Stimulated activated CD4-positive, alpha-beta T cell treated with anti-CD3 and anti-CD28 coated beads, Interleukin-1b, Interleukin-23, amount 100 ng/mL, for 24 hours (primary cell): ENCODE results near the gene DNAH9.

Experiments used
- DNase-seq, 4 experiments: peaks; one replicate each; pipeline ENCODE4 v3.0.0-alpha.2; 2020; ENCODE audit warnings: low read depth in 4 of 4, low spot score in 1 of 4

Gene DNAH9

DNA sequence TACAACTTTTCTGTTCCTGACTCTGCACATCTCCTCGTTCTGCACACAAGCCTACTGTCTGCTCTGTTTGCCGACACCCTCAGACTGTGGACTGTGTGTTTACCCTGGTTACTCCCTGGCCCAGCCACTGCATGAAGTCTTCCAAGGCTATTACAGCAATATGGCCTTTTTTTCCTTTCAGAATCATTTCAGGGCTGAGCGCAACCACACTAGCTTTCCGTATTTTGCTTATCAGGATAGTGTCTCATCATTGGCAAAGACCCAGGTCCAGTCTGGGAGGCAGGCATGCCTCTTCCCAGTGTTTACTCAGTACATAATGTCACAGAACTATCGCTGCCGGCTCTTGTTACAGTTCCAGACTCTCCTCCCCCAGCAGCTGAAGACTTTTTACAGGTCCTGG, 10.1 kb downstream of the DNAH9 start:
- DNase-seq = no peak

DNA sequence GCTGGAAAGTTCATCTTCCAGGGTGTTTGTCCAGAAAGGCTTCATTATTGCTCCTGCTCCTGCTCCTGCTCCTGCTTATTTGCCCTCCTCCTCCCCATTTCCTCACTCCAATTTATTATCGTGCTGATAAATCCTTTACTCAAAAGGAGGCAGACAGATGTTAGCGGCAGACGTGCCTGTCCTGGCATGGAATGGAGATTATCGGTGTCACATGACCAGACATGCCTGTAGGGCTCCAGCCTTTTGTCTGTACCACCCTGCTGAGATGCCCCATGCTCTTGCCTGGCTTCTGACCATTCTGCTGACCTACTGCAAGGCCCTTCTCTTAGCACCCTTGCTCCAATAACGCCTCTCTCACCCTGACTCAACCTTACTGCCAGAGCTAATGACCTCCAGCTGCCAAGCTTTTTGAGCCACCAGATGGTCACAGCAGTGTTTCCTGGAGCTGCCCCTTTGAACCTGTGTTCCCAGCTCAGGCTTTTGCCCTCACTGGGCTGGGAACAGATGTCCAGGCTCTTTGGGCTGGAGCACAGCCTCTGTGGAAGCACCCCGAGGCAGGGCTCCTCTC, 12.8 kb downstream of the DNAH9 start:
- DNase-seq = no peak

DNA sequence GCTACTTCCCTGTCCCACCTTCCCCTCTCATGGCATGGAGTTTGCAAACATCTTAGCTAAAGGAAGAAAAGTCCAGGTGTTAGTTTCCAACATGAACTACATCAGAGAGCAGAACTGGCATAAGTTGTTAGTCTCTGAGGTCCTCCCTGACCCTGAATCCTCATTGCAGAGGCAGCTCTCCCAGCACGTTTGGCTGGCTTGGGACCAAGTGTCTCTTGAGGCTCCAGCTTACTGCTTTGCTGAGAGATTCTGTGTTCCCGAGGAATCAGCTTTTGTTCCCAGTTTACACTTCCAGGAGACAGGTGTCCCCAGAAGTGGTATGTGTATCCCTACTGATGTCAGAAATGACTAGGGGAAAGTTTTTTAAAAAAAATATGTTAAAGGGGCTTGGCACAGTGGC, 14.7 kb downstream of the DNAH9 start:
- no peak for DNase-seq

DNA sequence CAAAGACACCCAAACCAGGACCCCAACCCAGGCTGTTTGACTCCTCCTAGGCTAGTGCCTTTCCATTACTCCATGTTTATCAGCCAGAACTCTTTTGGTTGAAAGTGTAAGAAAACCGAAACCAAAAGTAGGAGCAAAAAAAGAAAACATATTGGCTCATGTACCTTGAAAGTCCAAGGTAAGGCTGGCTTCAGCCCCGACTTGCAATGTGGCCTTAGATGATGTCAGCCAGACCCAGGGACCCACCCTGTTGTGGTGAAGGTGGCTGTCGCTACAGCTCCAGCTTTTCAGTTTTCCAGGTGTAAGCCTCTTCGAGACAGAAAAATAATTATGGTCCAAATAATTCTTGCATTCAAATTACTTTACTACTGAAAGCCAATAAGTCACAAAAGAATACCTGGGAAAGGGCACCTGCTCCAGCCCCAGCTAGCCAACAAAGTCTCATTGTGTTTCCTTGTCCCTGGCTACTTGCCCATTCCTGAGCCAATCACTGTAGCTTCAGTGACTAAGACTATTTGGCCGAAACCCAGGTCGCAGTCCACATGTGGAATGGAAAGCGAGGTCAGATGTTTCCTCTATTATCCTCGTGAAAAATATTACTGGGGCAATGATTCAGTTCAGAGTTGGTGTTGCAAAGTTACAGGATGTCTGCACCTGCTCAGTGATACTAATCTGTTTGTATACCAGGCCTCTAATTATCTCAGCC, 20.7 kb downstream of the DNAH9 start:
- DNase-seq = no peak

DNA sequence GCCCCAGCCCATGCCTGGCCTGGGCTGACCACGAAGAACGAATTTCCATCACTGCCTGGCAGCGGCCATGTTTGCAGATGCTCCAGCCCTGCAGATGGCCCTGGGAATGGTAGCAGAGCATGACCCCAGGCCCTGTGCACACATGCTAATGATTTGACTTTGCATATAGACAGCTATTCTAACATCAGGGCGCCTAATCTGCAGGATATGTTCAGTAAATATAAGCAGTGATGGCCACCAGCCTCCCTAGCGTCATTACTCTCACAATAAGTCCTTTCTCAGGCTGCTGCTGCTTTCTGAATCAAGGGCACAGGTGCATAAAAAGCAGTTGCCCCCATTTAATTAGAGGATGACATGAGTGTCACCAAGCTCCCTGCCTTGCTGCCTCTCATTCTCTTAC, 24.2 kb downstream of the DNAH9 start:
- DNase-seq = no peak

DNA sequence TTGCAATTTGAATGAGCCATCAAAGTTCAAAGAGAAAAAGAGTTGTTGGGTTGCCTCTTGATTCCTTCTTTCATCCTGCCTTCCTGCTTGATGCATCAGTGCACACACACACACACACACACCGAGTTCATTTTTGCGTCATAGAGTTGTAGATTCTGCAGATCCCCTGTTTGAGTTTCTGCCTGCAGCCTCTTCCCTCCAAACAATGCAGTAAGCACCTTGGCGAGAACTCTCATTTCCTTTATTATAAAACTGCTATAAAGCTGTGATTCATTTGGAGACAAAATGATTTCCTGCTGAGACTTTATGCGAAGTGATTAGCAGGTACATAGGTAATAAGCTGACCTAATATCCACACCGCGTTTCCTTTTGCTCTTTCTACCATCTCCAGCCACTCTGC, 26.7 kb downstream of the DNAH9 start:
- DNase-seq = no peak

DNA sequence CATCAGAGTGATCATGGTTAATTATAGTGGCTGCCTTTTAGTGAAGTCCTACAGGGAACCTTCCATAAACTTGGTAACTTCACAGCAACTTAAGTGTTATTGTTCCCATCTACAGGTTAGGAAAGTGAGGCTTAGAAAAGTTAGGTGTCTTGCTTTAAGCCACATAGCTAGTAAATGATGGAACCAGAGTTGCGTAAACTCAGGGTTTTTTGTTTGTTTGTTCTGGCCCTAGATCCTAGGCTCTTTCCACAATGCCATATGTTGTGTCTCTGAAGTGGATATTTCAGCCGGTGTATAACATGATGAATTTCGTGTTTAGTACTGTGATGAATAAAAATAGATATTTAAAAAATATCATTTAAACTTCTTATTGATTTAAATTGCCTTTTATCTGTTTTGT, 27.6 kb downstream of the DNAH9 start:
- DNase-seq = no peak

DNA sequence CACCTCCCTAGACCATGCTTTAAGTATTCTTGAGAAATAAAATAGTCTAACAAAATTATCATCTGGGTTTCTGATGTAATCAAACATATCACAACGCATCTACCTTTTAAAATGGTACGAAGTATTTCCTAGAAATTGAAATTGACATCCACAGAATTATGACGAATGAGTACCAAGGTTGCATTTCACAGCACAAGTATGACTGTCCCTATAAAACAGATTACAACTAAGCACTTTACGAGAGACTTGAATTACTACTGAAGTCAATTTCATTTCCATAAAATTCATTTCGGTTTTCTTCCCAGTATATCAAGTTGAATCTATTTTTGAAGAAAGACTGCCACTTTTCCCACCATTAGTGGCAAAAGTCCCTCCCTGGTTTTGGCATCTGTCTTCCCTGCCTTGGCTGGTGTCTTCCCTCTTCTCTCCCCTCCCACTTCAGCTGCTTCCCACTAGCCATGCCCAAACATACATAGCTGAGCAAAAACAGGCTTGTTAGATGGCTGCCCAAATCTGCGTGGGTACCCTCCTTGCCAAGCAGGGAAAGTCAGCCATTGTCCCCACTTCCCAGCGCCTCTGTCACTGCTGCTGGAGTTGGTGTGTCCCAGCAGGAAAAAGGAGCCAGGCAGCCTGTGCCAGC, 29.2 kb downstream of the DNAH9 start:
- no peak for DNase-seq

DNA sequence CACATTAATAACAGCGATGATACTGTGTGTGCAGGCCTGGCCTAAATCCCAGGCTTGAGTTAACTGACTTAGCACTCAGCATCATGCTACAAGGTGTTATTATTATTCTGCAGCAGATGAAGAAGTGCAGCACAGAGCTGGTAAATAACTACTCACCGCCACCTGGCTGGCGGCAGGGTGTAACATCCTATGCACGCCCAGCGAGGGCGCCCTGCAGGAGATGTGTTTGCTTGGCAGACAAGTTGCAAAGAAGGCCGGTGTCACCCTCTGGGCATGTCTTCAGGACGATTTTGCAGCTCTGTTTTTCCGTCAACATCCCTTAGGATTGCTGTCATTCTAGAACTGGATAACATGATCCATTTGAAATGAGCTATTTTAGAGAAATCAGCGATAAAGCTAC, 30.1 kb downstream of the DNAH9 start:
- DNase-seq = no peak

DNA sequence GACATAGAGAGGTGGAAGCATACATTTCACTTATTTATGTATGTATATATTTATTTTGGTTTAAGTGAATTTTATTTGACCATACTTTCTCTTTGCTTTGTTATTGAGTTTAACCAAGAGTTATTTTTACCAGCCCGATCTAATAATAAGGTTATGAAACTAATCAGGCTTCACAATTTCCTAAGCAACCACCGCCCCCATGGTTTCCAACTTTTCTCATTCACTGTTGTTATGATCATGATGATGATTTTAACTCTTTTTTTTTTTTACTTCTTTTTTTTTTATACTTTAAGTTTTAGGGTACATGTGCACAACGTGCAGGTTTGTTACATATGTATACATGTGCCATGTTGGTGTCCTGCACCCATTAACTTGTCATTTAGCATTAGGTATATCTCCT, 30.6 kb downstream of the DNAH9 start:
- DNase-seq = no peak

DNA sequence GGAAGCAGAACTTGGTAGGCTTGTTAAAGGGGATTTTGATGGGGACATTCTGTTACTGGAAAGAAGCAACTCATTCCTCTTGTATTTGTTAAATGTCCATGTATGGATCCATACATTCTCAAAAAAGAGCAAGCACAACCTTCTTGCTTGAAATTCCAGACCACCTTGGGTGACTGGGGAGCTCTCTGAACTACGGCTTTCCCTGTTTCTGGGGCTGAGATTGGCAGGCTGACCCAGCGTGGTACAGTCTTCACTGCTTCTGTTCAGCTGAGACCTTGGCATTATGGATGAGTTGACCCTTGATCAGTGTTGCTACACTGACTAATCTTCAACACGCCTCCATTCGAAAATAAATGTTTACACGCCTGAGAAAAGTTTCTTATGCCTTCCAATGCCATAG, 38.5 kb downstream of the DNAH9 start:
- DNase-seq = no peak

DNA sequence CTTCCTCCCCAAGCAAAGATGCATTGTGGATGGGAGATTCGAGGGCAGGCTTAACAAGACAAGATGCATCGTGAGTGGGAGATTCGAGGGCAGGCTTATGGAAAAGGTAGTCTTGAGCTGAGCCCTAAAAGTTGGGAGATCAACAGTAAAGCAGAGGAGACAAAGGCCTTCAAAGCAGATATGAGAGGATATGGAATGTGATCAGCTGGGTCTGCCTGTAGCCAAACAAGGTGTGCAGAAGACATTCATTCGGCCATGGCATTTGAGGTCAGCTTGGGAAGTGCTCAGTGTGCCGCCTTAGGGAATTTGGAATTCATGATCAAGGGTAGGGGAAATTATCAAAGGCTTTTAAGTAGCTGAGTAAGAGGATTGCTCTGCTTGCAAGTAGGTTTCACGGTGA, 39.5 kb downstream of the DNAH9 start:
- DNase-seq = no peak

DNA sequence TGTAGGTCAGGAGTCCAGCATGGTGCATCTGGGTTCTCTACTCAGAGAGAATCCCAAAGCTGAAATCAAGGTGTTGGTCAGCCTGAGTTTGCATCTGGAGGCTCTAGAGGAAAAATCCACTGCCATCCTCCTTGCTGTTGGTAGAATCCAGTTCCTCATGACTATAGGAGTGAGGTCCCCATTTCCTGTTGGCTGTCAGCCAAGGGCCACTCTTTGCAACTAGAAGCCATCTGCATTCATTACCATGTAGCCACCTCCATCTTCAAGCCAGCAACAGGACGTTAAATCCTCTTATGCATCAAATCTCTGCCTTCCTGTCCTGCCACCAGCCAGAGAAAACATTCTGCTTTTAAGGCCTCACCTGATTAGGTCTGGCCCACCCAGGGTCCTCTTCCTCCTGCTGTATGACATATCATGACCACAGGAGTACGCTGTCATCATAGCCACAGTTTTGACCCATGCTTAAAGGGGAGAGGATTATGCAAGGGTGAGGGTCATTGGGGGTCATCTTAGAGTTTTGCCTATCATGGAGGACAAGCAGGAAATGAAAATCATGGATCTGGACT, 40.5 kb downstream of the DNAH9 start:
- DNase-seq = no peak

DNA sequence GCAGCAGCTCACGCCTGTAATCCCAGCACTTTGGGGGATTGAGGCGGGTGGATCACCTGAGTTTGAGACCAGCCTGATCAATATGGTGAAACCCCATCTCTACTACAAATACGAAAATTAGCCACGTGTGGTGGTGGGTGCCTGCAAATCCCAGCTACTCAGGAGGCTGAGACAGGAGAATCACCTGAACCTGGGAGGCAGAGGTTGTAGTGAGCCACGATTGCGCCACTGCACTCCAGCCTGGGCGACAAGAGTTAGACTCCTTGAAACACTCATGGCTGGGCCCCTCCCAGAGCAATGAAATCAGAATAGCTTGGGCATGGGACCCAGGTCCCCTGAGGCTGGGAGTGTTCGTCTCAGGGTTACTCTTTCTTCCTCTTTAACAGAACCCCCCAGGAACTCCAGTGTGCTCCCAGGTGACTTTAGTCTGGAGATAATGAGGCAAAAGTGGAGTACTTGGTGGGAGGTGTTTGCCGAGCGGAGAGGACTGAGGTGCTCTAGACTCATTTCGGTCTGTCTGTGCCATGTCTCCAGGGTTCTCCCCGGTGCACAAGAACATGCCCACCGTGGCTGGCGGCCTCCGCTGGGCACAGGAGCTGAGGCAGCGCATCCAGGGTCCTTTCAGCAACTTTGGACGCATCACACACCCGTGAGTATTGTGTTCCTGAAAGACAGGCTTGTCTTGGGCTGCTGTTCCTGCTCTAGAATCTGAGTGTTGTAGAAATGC, 41.6 kb downstream of the DNAH9 start:
- DNase-seq = no peak

DNA sequence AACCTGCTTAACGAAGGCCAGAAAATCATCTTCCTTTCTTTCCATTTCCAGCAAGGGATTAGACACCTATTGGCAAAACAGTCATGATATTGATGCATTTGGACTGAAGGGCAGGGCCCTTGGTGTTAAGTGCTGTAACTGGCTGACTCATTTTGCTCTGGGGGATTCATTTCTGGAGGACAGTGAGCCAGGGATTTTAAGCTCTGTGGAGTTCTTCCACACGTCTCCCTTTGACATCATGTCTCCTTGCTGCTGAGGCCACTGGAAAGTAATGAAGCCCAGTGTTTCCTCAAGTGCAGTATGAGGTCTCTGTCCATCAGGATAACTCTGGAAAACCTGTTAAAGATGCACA, 42.2 kb downstream of the DNAH9 start:
- no peak for DNase-seq

DNA sequence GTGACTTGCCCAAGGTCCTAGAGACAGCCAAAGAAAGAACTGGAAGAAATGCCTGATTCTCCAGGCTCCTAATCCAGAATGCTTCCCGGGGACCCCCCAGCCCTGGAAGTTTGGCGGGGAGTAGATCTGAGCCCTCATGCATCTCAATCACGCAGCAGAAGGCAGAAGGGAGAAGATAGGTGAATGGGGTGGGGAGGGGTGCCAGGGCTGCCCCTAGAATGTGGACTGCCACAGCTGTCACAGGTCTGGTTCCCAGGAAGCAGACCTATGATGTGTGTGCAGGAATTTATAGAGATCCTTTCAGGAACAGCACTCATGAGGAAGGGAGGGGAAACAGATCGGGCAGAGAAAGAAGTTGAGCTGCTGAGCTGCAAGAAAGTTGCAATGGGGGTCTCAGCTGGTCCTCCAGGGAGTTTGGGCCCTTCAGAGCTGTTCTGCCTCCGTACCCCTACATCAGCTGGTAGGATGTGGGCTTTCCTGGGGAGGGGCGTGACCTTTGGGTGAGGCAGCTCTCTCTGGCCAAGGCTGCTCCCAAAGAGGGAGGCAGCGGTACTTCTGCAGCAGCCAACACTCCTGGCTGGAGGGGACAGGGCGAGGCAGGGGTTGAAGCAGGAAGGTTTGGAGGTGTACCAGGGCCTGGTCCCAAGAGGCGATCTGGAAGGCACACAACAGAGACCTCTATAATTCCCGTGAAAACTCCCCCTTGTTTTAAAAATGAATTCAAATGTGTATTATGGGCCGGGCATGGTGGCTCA, 43.4 kb downstream of the DNAH9 start:
- no peak for DNase-seq

DNA sequence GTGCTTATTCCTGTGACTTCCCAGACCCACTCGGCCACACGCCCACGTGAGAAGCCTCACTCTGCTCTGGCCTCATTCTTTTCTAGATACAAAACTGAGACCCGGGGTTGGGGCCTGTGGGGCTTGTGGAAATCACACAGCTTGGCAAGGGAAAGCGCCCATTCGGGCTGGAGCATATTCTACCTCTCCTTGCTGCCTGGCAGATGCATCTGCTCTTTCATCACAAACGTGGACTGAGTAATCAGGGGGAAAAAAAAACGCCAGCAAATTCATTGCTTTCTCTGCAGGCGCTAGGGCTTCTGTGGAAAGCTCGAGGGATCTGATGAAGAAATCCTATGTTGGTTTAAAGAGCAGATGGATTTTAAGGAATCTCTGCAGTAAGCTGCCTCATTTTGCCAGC, 44.4 kb downstream of the DNAH9 start:
- no peak for DNase-seq

DNA sequence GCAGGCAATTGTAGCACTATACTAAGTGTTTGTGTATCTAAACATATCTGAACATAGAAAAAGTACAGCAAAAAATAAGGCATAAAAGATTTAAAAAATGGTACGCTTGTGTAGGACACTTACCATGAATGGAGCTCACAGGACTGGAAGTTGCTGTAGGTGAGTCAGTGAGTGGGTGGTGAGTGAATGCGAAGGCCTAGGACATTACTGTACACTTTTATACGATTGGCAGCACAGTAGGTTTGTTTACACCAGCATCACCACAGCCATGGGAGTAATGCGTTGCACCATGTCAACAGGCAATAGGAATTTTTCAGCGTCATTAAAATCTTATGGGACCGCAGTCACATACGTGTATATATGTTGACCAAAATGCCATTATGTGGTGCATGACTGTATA, 45.6 kb downstream of the DNAH9 start:
- DNase-seq = no peak

DNA sequence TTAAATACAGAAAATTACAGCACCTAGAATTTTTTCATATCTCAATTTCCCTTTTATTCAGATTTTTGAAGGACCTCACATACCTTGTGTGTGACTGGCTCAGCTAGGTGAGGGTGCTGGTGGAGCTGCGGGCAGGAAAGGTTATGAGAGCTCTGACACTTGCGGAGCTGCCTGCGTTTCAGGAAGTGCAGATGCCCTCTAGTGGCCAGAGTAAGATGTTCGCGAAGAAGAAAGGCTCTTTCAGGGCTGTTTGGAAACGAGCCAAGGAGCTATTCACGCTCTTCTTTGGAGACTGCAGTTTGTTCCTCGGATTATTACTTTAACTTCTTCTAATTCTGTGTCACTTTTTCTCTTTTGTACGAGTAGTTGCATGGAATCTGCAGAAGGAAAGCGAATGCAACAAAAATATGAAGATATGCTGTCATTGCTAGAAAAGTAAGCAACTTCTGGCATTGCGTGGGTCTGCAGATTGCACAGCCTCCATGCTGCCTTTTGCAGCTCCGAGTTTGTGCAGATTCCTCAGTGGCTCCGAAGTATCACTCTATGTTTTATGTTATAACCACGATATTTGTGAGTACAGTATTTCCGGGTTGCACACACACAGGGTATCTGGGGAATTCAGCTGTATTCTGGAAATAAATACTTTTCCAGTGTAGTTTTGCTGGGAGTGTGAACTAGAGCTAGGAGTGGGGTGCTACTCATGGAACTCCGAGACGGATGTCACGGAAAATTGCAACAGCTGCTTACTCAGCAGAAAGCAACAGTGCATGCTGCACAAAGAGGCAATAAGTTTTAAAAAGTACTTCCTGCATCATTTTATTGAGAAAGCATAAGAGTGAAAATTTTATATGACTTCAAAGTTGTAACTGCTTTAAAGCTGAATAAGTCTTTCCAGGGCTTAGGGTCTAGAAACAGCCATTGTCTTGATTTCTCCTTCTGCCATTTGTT, 46.3 kb downstream of the DNAH9 start:
- DNase-seq = peak in 3 of 4 experiments; percentile 1 to 17 (median 9)

DNA sequence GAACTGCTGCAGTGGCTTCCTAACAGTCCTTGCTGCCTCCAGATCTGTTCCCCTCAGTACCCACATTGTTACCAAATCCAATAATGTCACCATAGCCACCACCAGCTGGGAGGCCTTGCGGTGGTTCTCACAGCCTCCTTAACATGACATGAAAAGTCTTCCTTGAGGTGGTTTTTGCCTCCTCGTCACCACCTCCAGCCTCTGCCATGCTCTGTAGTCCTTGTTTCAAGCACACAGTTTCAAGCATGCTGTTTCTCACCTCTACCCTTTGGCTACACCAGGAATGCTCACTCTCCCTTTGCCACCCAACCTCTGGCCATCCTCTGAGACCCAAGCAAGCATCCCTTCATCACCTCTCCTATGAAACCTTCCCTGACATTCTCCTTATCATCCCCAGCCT, 47.2 kb downstream of the DNAH9 start:
- no peak for DNase-seq
